Measurements from ENCODE around the gene NCS1.

DNA sequence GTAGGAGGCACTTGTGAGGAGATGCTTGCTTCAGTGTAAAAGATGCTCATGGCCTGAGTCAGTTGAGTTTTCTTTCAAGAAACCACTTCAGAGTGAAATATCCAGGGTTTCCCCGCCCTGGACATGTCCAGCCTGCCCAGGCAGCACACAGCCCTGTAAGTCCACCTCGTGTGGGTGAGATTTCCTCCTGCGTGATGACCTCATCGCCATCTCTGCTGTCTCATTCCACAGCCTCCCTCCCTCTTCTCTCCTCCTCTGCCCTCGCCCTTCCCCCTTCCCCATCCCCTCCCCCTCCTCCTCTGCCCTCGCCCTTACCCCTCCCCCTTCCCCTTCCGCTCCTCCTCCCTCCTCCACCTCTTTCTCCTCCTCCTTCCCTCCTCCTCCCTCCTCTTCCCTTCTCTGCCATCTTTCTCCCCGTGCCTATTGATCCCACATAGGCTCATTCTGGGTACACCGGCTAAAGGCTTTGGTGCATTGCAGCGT is 34.0 kb upstream of the NCS1 start:
- TF ChIP-seq EZH2phosphoT487 (IDR thresholded peaks at IDR 0.05; ENCODE audit: insufficient read depth, low read depth) (no peak), EZH2 (IDR thresholded peaks at IDR 0.05; ENCODE audit: insufficient read depth, poor library complexity, severe bottlenecking) (no peak)
